Measurements from ENCODE around the gene PLA2R1. TPM values are rescaled to one million over a fixed set of nuclear protein-coding genes. Genes with fewer than 3 reads are reported as not detected.

Gene PLA2R1
- total RNA-seq, 1 donor from 2014 or later, result not detected

GRCh38 chr2:160057356-160057755 lies 5.1 kb downstream of the PLA2R1 start:
- Mint-ChIP-seq H3K36me3 (ENCODE audit: low read depth) (no peaks in the 10 kb centered on the region), H3K27me3 (ENCODE audit: insufficient read depth) (peaks cover 17% of the 10 kb centered on the region)
- intact Hi-C loops (cut with micrococcal nuclease), result no loop called here

GRCh38 chr2:160055726-160056108 lies 6.7 kb downstream of the PLA2R1 start:
- H3K4me1 Mint-ChIP-seq (ENCODE audit: low read depth), result no peaks in the 10 kb centered on the region
- DNase-seq (ENCODE audit: low spot score), result no peak
- H3K27ac Mint-ChIP-seq, result no peak overlapping the region
- H3K27me3 Mint-ChIP-seq (ENCODE audit: insufficient read depth), result peaks cover 11% of the 10 kb centered on the region
- H3K9me3 Mint-ChIP-seq, result no peaks in the 10 kb centered on the region
- H3K36me3 Mint-ChIP-seq (ENCODE audit: low read depth), result no peaks in the 10 kb centered on the region
- no peak overlapping the region for H3K4me3 Mint-ChIP-seq
- intact Hi-C loops (cut with micrococcal nuclease), result no loop called here

More at GRCh38 chr2:160057356-160057755, 5.1 kb downstream of the PLA2R1 start:
- H3K9me3 Mint-ChIP-seq, result no peaks in the 10 kb centered on the region
- no peak overlapping the region for H3K4me3 Mint-ChIP-seq
- no peak overlapping the region for H3K27ac Mint-ChIP-seq
- H3K4me1 Mint-ChIP-seq (ENCODE audit: low read depth), result no peaks in the 10 kb centered on the region
- no peak for DNase-seq (ENCODE audit: low spot score)

DNA sequence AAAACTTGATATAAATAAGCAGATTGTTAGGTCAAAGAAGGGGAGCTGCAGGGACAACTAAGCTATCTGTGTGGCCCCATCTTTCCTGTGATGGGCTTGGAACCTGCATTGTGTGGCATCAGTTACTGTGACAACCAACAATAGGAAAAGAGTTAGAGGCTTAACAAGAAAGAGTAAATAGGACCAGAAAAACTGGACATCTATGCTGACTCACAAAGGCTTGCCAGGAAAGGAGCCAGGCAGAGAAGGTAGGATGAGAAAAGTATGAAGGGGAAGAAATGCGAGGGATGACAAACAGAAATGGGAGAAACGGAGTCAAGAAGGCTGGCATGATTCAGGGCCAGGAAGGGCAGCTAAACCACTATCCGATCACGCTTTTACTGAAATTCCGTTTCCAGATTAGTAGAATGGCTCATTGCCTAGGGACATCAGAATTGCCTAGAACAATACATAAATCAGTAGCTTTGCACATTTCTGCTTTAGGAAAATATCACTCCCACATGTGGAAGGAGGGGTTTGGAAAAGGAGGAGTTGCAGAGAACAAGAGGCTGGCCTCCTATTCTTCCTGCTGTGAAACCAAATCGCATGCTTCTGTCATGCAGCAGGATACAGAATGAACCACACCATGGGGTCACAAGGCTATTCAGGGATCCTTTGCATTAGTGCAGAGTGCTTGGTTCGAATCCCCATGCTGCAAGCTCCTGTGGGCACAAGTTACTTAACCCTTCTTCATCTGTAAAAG lies 7.3 kb downstream of the PLA2R1 start:
- Mint-ChIP-seq H3K9me3 (no peaks in the 10 kb centered on the region), H3K27ac (no peak overlapping the region), H3K4me3 (no peak overlapping the region), H3K4me1 (ENCODE audit: low read depth) (no peaks in the 10 kb centered on the region), H3K27me3 (ENCODE audit: insufficient read depth) (peaks cover 8% of the 10 kb centered on the region), H3K36me3 (ENCODE audit: low read depth) (no peaks in the 10 kb centered on the region)
- intact Hi-C loops (cut with micrococcal nuclease), result no loop called here
- no peak for DNase-seq (ENCODE audit: low spot score)

GRCh38 chr2:160053946-160054345 lies 8.5 kb downstream of the PLA2R1 start:
- no peak for DNase-seq (ENCODE audit: low spot score)
- Mint-ChIP-seq H3K27me3 (ENCODE audit: insufficient read depth) (peaks cover 5% of the 10 kb centered on the region), H3K9me3 (no peaks in the 10 kb centered on the region), H3K27ac (no peak overlapping the region), H3K4me3 (no peak overlapping the region), H3K36me3 (ENCODE audit: low read depth) (no peaks in the 10 kb centered on the region), H3K4me1 (ENCODE audit: low read depth) (no peaks in the 10 kb centered on the region)
- intact Hi-C loops (cut with micrococcal nuclease), result no loop called here

DNA sequence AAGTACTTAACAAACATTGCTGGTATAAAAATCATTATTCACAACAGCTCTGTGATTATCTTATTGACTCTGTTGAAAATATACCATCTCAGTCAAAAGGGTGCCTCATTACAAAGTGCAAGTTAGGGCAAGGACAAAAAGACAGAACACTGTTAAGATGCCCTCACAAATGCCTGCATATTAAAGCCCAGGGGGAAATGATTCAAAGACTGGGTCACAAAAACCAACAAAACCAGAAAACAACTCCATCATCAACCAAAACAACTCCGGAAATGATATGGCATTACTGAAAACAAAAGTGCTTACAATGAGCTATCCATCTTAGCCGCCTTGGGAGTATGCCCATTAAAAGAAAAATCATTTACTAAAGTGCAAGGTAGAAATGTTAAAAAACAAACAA lies 9.9 kb downstream of the PLA2R1 start:
- no peak overlapping the region for H3K4me3 Mint-ChIP-seq
- no peak overlapping the region for H3K27ac Mint-ChIP-seq
- no peaks in the 10 kb centered on the region for H3K4me1 Mint-ChIP-seq (ENCODE audit: low read depth)
- H3K27me3 Mint-ChIP-seq (ENCODE audit: insufficient read depth), result peaks cover 5% of the 10 kb centered on the region
- H3K36me3 Mint-ChIP-seq (ENCODE audit: low read depth), result no peaks in the 10 kb centered on the region
- intact Hi-C loops (cut with micrococcal nuclease), result no loop called here
- no peaks in the 10 kb centered on the region for H3K9me3 Mint-ChIP-seq
- no peak for DNase-seq (ENCODE audit: low spot score)

- DNase-seq (ENCODE audit: low spot score), result no peak
- intact Hi-C loops (cut with micrococcal nuclease), result no loop called here
- H3K9me3 Mint-ChIP-seq, result no peaks in the 10 kb centered on the region
- no peak overlapping the region for H3K4me3 Mint-ChIP-seq
- H3K27ac Mint-ChIP-seq, result no peak overlapping the region
- H3K36me3 Mint-ChIP-seq (ENCODE audit: low read depth), result no peaks in the 10 kb centered on the region
- H3K27me3 Mint-ChIP-seq (ENCODE audit: insufficient read depth), result peaks cover 5% of the 10 kb centered on the region
- H3K4me1 Mint-ChIP-seq (ENCODE audit: low read depth), result no peaks in the 10 kb centered on the region
Observed at GRCh38 chr2:160051371-160051800, 11.0 kb downstream of the PLA2R1 start.

- Mint-ChIP-seq H3K9me3 (no peaks in the 10 kb centered on the region), H3K27me3 (ENCODE audit: insufficient read depth) (peaks cover 5% of the 10 kb centered on the region), H3K36me3 (ENCODE audit: low read depth) (no peaks in the 10 kb centered on the region), H3K4me1 (ENCODE audit: low read depth) (no peaks in the 10 kb centered on the region), H3K27ac (no peak overlapping the region), H3K4me3 (no peak overlapping the region)
- intact Hi-C loops (cut with micrococcal nuclease), result no loop called here
- DNase-seq (ENCODE audit: low spot score), result no peak
Observed at GRCh38 chr2:160050147-160050546, 12.3 kb downstream of the PLA2R1 start.

GRCh38 chr2:160045703-160046210 lies 16.7 kb downstream of the PLA2R1 start:
- Mint-ChIP-seq H3K4me1 (ENCODE audit: low read depth) (peaks cover 8% of the 10 kb centered on the region), H3K36me3 (ENCODE audit: low read depth) (no peaks in the 10 kb centered on the region)
- DNase-seq (ENCODE audit: low spot score), result no peak

GRCh38 chr2:160044728-160045127 lies 17.7 kb downstream of the PLA2R1 start:
- intact Hi-C loops (cut with micrococcal nuclease), result loop anchor here (5.0 kb wide), 2 partner anchors 167 to 1093 kb away; no protein-coding TSS in a partner anchor
- H3K4me1 Mint-ChIP-seq (ENCODE audit: low read depth), result peaks cover 8% of the 10 kb centered on the region

More at GRCh38 chr2:160045703-160046210, 16.7 kb downstream of the PLA2R1 start:
- no peaks in the 10 kb centered on the region for H3K9me3 Mint-ChIP-seq
- H3K27ac Mint-ChIP-seq, result no peak overlapping the region
- peaks cover 6% of the 10 kb centered on the region for H3K27me3 Mint-ChIP-seq (ENCODE audit: insufficient read depth)
- H3K4me3 Mint-ChIP-seq, result no peak overlapping the region
- intact Hi-C loops (cut with micrococcal nuclease), result no loop called here

DNA sequence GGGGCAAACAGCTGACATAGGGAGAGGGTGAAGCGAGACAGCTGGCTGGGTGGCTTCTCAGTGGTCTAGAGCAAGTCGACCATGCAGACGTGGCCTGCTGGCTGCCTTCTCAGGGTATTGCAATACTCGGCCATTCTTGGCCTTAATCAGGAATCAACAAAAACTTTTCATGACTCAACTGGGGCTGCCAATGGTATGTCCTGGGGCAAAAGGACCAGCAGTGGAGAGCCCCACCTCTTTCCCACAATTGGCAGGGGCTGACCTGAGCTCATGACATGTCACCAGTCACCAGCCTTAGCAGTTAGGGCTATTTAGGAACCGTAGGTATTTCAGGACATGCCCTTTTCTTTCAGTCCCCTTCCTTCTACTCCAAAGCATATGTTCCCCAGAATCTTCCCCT lies 19.1 kb downstream of the PLA2R1 start:
- peaks cover 9% of the 10 kb centered on the region for H3K27me3 Mint-ChIP-seq (ENCODE audit: insufficient read depth)
- no peak overlapping the region for H3K4me3 Mint-ChIP-seq
- no peak for DNase-seq (ENCODE audit: low spot score)
- no peaks in the 10 kb centered on the region for H3K9me3 Mint-ChIP-seq
- peaks cover 8% of the 10 kb centered on the region for H3K4me1 Mint-ChIP-seq (ENCODE audit: low read depth)
- no peak overlapping the region for H3K27ac Mint-ChIP-seq
- no peaks in the 10 kb centered on the region for H3K36me3 Mint-ChIP-seq (ENCODE audit: low read depth)
- intact Hi-C loops (cut with micrococcal nuclease), result loop anchor here (5.0 kb wide), 2 partner anchors 166 to 1094 kb away; no protein-coding TSS in a partner anchor

More at GRCh38 chr2:160044728-160045127, 17.7 kb downstream of the PLA2R1 start:
- Mint-ChIP-seq H3K9me3 (no peaks in the 10 kb centered on the region), H3K36me3 (ENCODE audit: low read depth) (no peaks in the 10 kb centered on the region), H3K4me3 (no peak overlapping the region), H3K27ac (no peak overlapping the region), H3K27me3 (ENCODE audit: insufficient read depth) (peaks cover 8% of the 10 kb centered on the region)
- no peak for DNase-seq (ENCODE audit: low spot score)

DNA sequence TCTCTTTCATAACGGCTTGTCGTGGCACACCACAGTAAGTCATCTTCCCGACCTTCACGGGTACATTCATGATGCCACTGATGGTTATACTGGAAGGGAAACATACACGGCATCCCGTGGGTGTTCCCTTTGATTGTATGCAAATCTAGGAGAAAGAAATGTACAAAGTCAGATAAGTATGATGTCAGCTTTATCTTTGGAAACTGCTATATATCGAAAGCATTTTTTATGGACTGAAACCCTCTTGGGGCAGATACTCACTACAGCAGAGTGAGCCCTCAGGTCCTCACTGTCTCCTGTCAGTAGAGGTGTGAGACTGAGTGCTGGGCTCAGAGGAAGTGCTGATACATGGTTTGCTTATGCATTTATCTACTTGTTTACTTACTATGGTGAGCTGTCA lies 20.4 kb downstream of the PLA2R1 start:
- DNase-seq (ENCODE audit: low spot score), result no peak
- peaks cover 8% of the 10 kb centered on the region for H3K4me1 Mint-ChIP-seq (ENCODE audit: low read depth)
- intact Hi-C loops (cut with micrococcal nuclease), result loop anchor here (5.0 kb wide), 2 partner anchors 165 to 1095 kb away; no protein-coding TSS in a partner anchor
- no peaks in the 10 kb centered on the region for H3K36me3 Mint-ChIP-seq (ENCODE audit: low read depth)
- H3K9me3 Mint-ChIP-seq, result no peaks in the 10 kb centered on the region
- H3K27ac Mint-ChIP-seq, result no peak overlapping the region
- H3K27me3 Mint-ChIP-seq (ENCODE audit: insufficient read depth), result peaks cover 9% of the 10 kb centered on the region
- H3K4me3 Mint-ChIP-seq, result no peak overlapping the region

GRCh38 chr2:160041091-160041490 lies 21.3 kb downstream of the PLA2R1 start:
- Mint-ChIP-seq H3K4me3 (no peak overlapping the region), H3K9me3 (no peaks in the 10 kb centered on the region), H3K36me3 (ENCODE audit: low read depth) (no peaks in the 10 kb centered on the region), H3K27me3 (ENCODE audit: insufficient read depth) (peaks cover 9% of the 10 kb centered on the region), H3K4me1 (ENCODE audit: low read depth) (peaks cover 8% of the 10 kb centered on the region), H3K27ac (no peak overlapping the region)
- no peak for DNase-seq (ENCODE audit: low spot score)
- intact Hi-C loops (cut with micrococcal nuclease), result loop anchor here (5.0 kb wide), 2 partner anchors 164 to 1096 kb away; no protein-coding TSS in a partner anchor

- Mint-ChIP-seq H3K4me3 (no peak overlapping the region), H3K9me3 (no peaks in the 10 kb centered on the region), H3K36me3 (ENCODE audit: low read depth) (no peaks in the 10 kb centered on the region), H3K27ac (no peak overlapping the region), H3K27me3 (ENCODE audit: insufficient read depth) (peaks cover 11% of the 10 kb centered on the region), H3K4me1 (ENCODE audit: low read depth) (peaks cover 8% of the 10 kb centered on the region)
- intact Hi-C loops (cut with micrococcal nuclease), result no loop called here
- DNase-seq (ENCODE audit: low spot score), result no peak
Observed at GRCh38 chr2:160039166-160039903, 23.1 kb downstream of the PLA2R1 start.

All from activated T-helper 1 cell treated with anti-CD3 and anti-CD28 coated beads, Interleukin-12 subunit alpha, Interleukin-12 subunit beta, Interleukin-2, Interleukin-4 antibody, amounts not matched to agents 30 ng/mL and 10 ng/mL and 1 ng/mL, durations not matched to agents 14 hours and 24 hours and 36 hours (primary cell).